ENCODE results near the gene CLIC4. TPM values are rescaled to one million over a fixed set of nuclear protein-coding genes. Genes with fewer than 3 reads are reported as not detected.

CLIC4 gene
- total RNA-seq (2013): 24.3 TPM
- polyA plus RNA-seq (10 to 100 TPM in 2 of 3 donors, 1 to 10 TPM in 1; 9.7 to 38.1 (median 24.6) TPM), polyA minus RNA-seq (7.2 and 12.0 TPM in 2 replicates), total RNA-seq (61.6 to 1,103 (median 138) reads per million in 11 experiments)

- TF ChIP-seq CTCF (IDR thresholded peaks at IDR 0.05): no peak
- Mint-ChIP-seq H3K27ac (peak within 1 kb of the TSS; percentile 81 to 94 (median 90)), H3K4me3 (peak within 1 kb of the TSS; percentile 90 to 95), H3K27me3 (ENCODE audit: low read depth in 3 of 3) (peaks cover 2 to 3% (median 2%) of the 10 kb centered on the region in 3 donors), H3K4me1 (peaks cover 46% of the 10 kb centered on the region), H3K9me3 (no peaks in the 10 kb centered on the region), H3K36me3 (peaks cover 0 to 3% of the 10 kb centered on the region in 2 donors)
- Histone ChIP-seq H4K20me1 (ENCODE audit: insufficient read depth, low read length) (peaks cover 38% of the 10 kb centered on the region), H3K36me3 (replicated peaks in 1 of 2; ENCODE audit: control insufficient read depth in 1 of 2, insufficient read depth in 2 of 2, low read length in 2 of 2) (no peaks in the 10 kb centered on the region), H3K4me3 (replicated peaks in 1 of 3; ENCODE audit: low read depth in 2 of 3, low read length in 3 of 3) (peak within 1 kb of the TSS; percentile 68 to 95 (median 95)), H3K27me3 (ENCODE audit: control insufficient read depth in 2 of 2, insufficient read depth in 2 of 2, low read length in 2 of 2) (no peaks in the 10 kb centered on the region), H3K4me2 (replicated peaks; ENCODE audit: extremely low read depth, low read length, poor library complexity, severe bottlenecking) (peak within 1 kb of the TSS; percentile 90), H3K27ac (ENCODE audit: low read depth in 1 of 2, low read length in 2 of 2) (peak within 1 kb of the TSS; percentile 46 to 79), H2AFZ (ENCODE audit: insufficient read depth, low read depth, low read length, poor library complexity, severe bottlenecking) (peak within 1 kb of the TSS; percentile 80), H3K9me3 (replicated peaks in 1 of 2; ENCODE audit: control insufficient read depth in 1 of 2, insufficient read depth in 1 of 2, low read length in 2 of 2) (no peaks in the 10 kb centered on the region), H3K4me1 (ENCODE audit: control insufficient read depth in 1 of 2, insufficient read depth in 2 of 2, low read length in 2 of 2) (peaks cover 17 to 37% of the 10 kb centered on the region in 2 donors), H3K79me2 (ENCODE audit: insufficient read depth, low read length) (peaks cover 42% of the 10 kb centered on the region), H3K9ac (ENCODE audit: insufficient read depth, low read length, poor library complexity, severe bottlenecking) (peak within 1 kb of the TSS; percentile 86)
- intact Hi-C loops (cut with micrococcal nuclease): loop anchor here (5.0 kb wide), 1 partner anchor 38 kb away; no protein-coding TSS in a partner anchor
- DNase-seq: peak; percentile 97 to 100 (median 100)
- under 1% methylated on average over 71 of the region's 80 CpGs for WGBS (ENCODE audit: insufficient coverage)
Observed at GRCh38 chr1:24744911-24745710, at the start of gene CLIC4. CLIC4 (plus strand) TSS chr1:24745447; CDS start chr1:24745554, 107 bp downstream.

- peak overlapping the region; percentile 16 for H3K9ac ChIP-seq (ENCODE audit: insufficient read depth, low read length, poor library complexity, severe bottlenecking)
- intact Hi-C loops (cut with micrococcal nuclease): no loop called here
- H3K4me3 ChIP-seq (replicated peaks in 1 of 3; ENCODE audit: low read depth in 2 of 3, low read length in 3 of 3): peak overlapping the region in 1 of 3 experiments; percentile 49
- H3K27ac ChIP-seq (ENCODE audit: low read depth in 1 of 2, low read length in 2 of 2): peak overlapping the region; percentile 36 to 81
- peak overlapping the region; percentile 40 for H3K4me2 ChIP-seq (replicated peaks; ENCODE audit: extremely low read depth, low read length, poor library complexity, severe bottlenecking)
- TF ChIP-seq CTCF (IDR thresholded peaks at IDR 0.05): no peak
- Mint-ChIP-seq H3K27me3 (ENCODE audit: low read depth in 3 of 3) (peaks cover 0 to 2% (median 2%) of the 10 kb centered on the region in 3 donors), H3K36me3 (peaks cover 0 to 2% of the 10 kb centered on the region in 2 donors), H3K27ac (peak overlapping the region in 4 of 7 donors; percentile 50 to 79 (median 64)), H3K9me3 (peaks cover 0 to 9% (median 5%) of the 10 kb centered on the region in 7 donors), H3K4me3 (no peak overlapping the region), H3K4me1 (peaks cover 29% of the 10 kb centered on the region)
- H3K9me3 ChIP-seq (replicated peaks in 1 of 2; ENCODE audit: control insufficient read depth in 1 of 2, insufficient read depth in 1 of 2, low read length in 2 of 2): no peaks in the 10 kb centered on the region
- H3K36me3 ChIP-seq (replicated peaks in 1 of 2; ENCODE audit: control insufficient read depth in 1 of 2, insufficient read depth in 2 of 2, low read length in 2 of 2): no peaks in the 10 kb centered on the region
- no peaks in the 10 kb centered on the region for H3K79me2 ChIP-seq (ENCODE audit: insufficient read depth, low read length)
- H3K27me3 ChIP-seq (ENCODE audit: control insufficient read depth in 2 of 2, insufficient read depth in 2 of 2, low read length in 2 of 2): no peaks in the 10 kb centered on the region
- H3K4me1 ChIP-seq (ENCODE audit: control insufficient read depth in 1 of 2, insufficient read depth in 2 of 2, low read length in 2 of 2): peaks cover 30 to 32% of the 10 kb centered on the region in 2 donors
- 89% methylated on average over 5 of the region's 5 CpGs for WGBS (ENCODE audit: insufficient coverage)
- peak overlapping the region; percentile 81 for H2AFZ ChIP-seq (ENCODE audit: insufficient read depth, low read depth, low read length, poor library complexity, severe bottlenecking)
- no peak for DNase-seq
- H4K20me1 ChIP-seq (ENCODE audit: insufficient read depth, low read length): no peaks in the 10 kb centered on the region
Observed at GRCh38 chr1:24696041-24696755, 49.0 kb upstream of the CLIC4 start.
